ENCODE measurements around the gene SOX12. TPM values are rescaled to one million over a fixed set of nuclear protein-coding genes. Genes with fewer than 3 reads are reported as not detected.

The SOX12 gene
- total RNA-seq, 1 donor from 2014 or later: 39.6 TPM

DNA sequence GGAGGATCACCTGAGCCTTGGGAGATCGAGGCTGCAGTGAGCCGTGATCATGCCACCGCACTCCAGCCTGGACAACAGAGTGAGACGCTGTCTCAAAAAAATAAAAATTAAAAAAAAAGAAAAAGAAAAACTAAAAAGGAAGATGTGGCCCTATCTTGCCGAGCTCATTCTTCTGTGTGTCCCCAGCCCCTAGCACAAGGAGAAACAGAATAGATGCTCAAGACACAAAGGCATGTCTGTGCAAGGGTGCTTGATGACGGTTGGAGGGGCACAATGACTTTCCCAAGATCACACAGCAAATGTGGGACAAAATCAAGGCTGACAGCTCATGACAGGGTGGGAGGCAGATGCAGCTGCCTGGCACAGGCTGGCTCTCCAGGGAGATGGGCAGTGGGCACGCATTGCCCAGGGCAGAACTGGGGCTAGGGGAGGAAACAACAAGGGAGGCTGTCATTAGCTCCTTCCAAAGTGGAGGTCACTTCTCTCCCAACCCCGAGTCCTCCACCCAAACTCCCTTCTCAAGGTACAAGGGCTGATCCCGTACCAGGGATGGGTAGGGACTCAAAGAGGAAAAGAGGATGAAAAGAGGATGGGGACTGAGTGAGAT lies 20.8 kb downstream of the SOX12 start:
- Mint-ChIP-seq H3K36me3 (ENCODE audit: low read depth) (peaks cover 10% of the 10 kb centered on the region), H3K9me3 (ENCODE audit: low read depth) (peaks cover 12% of the 10 kb centered on the region), H3K27ac (ENCODE audit: unreplicated experiment) (peak overlapping the region; percentile 94), H3K4me3 (ENCODE audit: unreplicated experiment) (peak overlapping the region; percentile 82), H3K27me3 (ENCODE audit: low read depth) (no peaks in the 10 kb centered on the region), H3K4me1 (ENCODE audit: low read depth) (peaks cover 14% of the 10 kb centered on the region)
- no peak for DNase-seq (ENCODE audit: low spot score)
- TF ChIP-seq, protein P1, sequence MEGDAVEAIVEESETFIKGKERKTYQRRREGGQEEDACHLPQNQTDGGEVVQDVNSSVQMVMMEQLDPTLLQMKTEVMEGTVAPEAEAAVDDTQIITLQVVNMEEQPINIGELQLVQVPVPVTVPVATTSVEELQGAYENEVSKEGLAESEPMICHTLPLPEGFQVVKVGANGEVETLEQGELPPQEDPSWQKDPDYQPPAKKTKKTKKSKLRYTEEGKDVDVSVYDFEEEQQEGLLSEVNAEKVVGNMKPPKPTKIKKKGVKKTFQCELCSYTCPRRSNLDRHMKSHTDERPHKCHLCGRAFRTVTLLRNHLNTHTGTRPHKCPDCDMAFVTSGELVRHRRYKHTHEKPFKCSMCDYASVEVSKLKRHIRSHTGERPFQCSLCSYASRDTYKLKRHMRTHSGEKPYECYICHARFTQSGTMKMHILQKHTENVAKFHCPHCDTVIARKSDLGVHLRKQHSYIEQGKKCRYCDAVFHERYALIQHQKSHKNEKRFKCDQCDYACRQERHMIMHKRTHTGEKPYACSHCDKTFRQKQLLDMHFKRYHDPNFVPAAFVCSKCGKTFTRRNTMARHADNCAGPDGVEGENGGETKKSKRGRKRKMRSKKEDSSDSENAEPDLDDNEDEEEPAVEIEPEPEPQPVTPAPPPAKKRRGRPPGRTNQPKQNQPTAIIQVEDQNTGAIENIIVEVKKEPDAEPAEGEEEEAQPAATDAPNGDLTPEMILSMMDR (IDR thresholded peaks at IDR 0.05): no peak

DNA sequence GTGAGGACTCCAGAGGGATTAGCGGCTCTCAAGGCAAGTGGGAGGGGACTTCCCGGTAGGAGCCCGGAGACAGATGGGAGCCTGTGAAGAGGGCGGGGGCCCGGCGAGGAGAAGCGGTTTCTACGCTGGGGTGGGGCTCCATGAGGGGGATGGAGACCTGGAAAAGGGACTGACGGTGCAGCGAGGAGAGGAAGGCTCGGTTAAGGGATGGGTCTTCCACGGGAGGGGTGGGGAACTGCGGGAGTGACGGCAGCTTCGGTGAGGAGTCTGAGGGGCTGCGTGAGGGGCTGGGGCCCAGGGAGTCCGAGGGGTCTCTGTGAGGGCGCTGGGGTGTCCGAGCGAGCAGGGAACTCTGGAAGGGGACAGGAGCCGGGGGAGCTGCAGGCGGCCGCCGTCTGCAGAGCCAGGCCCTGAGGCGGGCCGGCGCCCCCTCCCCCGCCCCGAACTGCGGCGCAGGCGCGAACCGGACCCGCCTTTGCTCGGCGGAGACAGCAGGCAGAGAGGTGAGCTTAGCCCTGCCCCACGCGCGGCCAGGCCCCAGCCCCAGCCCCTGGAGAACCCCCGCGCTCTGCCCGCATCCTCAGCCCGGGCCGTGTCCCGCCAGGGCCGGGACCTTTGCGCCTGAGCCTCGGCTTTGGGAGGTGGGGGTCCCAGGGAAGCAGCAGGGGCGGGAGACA lies 21.4 kb downstream of the SOX12 start, which contains the start of gene NRSN2:
NRSN2 (plus strand) TSS at position 472 of the 677 bp plus-strand sequence. CDS start 2,533 bp downstream, outside the sequence.
- H3K4me3 Mint-ChIP-seq (ENCODE audit: unreplicated experiment): peak within 1 kb of the TSS; percentile 82
- peak within 1 kb of the TSS; percentile 95 for H3K27ac Mint-ChIP-seq (ENCODE audit: unreplicated experiment)
- peaks cover 9% of the 10 kb centered on the region for H3K9me3 Mint-ChIP-seq (ENCODE audit: low read depth)
- peaks cover 9% of the 10 kb centered on the region for H3K36me3 Mint-ChIP-seq (ENCODE audit: low read depth)
- H3K27me3 Mint-ChIP-seq (ENCODE audit: low read depth): no peaks in the 10 kb centered on the region
- H3K4me1 Mint-ChIP-seq (ENCODE audit: low read depth): peaks cover 14% of the 10 kb centered on the region
- DNase-seq (ENCODE audit: low spot score): no peak
- TF ChIP-seq, protein P1 (IDR thresholded peaks at IDR 0.05): no peak

DNA sequence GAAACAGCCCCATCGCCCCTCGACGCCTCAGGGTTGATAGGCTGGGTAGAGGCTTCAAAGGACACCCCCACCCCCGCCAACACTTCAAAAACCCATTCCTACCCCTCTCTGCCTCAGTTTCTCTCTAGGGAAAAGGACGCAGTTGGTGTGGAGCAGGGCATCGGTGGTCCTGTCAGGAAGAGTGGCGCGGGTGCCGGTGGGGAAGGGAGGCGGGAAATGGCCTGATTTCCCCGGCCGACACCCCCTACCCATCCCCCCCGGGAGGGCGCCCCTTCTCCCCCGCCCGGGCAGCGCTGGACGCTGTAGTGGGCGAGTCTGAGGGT lies 21.9 kb downstream of the SOX12 start:
- peaks cover 5% of the 10 kb centered on the region for H3K9me3 Mint-ChIP-seq (ENCODE audit: low read depth)
- no peaks in the 10 kb centered on the region for H3K27me3 Mint-ChIP-seq (ENCODE audit: low read depth)
- peak overlapping the region; percentile 95 for H3K27ac Mint-ChIP-seq (ENCODE audit: unreplicated experiment)

GRCh38 chr20:347640-348484 lies 22.5 kb downstream of the SOX12 start:
- TF ChIP-seq, protein P1 (IDR thresholded peaks at IDR 0.05): no peak
- H3K27me3 Mint-ChIP-seq (ENCODE audit: low read depth): no peaks in the 10 kb centered on the region
- peaks cover 4% of the 10 kb centered on the region for H3K9me3 Mint-ChIP-seq (ENCODE audit: low read depth)
- H3K36me3 Mint-ChIP-seq (ENCODE audit: low read depth): peaks cover 8% of the 10 kb centered on the region
- H3K4me1 Mint-ChIP-seq (ENCODE audit: low read depth): peaks cover 14% of the 10 kb centered on the region
- peak overlapping the region; percentile 82 for H3K4me3 Mint-ChIP-seq (ENCODE audit: unreplicated experiment)
- H3K27ac Mint-ChIP-seq (ENCODE audit: unreplicated experiment): peak overlapping the region; percentile 95
- DNase-seq (ENCODE audit: low spot score): peak; percentile 99

More for the DNA sequence above, 21.9 kb downstream of the SOX12 start:
- TF ChIP-seq, protein P1 (IDR thresholded peaks at IDR 0.05): no peak
- Mint-ChIP-seq H3K4me3 (ENCODE audit: unreplicated experiment) (peak overlapping the region; percentile 82), H3K36me3 (ENCODE audit: low read depth) (peaks cover 8% of the 10 kb centered on the region), H3K4me1 (ENCODE audit: low read depth) (peaks cover 14% of the 10 kb centered on the region)
- DNase-seq (ENCODE audit: low spot score): no peak
